Sigmoid colon (tissue), 4 donors: ENCODE data around the gene PAPOLG.

ENCODE experiments used
- EP300 ChIP-seq, 4 donors: sonication (generic); formaldehyde crosslinking; IDR thresholded peaks; one replicate each; pipeline ENCODE4 v1.6.1; 2017; ENCODE audit warnings: antibody characterized with exemption in 4 of 4
- POLR2A ChIP-seq, 2 donors: fragments of 450-650 bp; IDR thresholded peaks; one replicate each; pipeline ENCODE4 v1.6.1; 2016; ENCODE audit warnings: antibody characterized with exemption in 2 of 2, mild to moderate bottlenecking in 2 of 2, moderate library complexity in 2 of 2
- POLR2AphosphoS5 ChIP-seq, 4 donors: sonication (generic); formaldehyde crosslinking; IDR thresholded peaks; one replicate each; pipeline ENCODE4 v1.6.1; 2017; ENCODE audit warnings: antibody characterized with exemption in 4 of 4
- TF ChIP-seq, protein P1 (sequence below), 4 experiments: fragments of 450-650 bp in 3 of 4; fragments of 200-600 bp in 1 of 4; IDR thresholded peaks; one replicate each; pipeline ENCODE4 v1.5.1; 2016 to 2019; ENCODE audit warnings: antibody characterized with exemption in 4 of 4, mild to moderate bottlenecking in 3 of 4, moderate library complexity in 2 of 4

GRCh38 chr2:60837123-60837522 lies 81.1 kb downstream of the PAPOLG start:
- TF ChIP-seq EP300 (IDR thresholded peaks at IDR 0.05) = no peak
- TF ChIP-seq, protein P1, sequence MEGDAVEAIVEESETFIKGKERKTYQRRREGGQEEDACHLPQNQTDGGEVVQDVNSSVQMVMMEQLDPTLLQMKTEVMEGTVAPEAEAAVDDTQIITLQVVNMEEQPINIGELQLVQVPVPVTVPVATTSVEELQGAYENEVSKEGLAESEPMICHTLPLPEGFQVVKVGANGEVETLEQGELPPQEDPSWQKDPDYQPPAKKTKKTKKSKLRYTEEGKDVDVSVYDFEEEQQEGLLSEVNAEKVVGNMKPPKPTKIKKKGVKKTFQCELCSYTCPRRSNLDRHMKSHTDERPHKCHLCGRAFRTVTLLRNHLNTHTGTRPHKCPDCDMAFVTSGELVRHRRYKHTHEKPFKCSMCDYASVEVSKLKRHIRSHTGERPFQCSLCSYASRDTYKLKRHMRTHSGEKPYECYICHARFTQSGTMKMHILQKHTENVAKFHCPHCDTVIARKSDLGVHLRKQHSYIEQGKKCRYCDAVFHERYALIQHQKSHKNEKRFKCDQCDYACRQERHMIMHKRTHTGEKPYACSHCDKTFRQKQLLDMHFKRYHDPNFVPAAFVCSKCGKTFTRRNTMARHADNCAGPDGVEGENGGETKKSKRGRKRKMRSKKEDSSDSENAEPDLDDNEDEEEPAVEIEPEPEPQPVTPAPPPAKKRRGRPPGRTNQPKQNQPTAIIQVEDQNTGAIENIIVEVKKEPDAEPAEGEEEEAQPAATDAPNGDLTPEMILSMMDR (IDR thresholded peaks at IDR 0.05) = no peak
- TF ChIP-seq POLR2A (IDR thresholded peaks at IDR 0.05) = no peak
- TF ChIP-seq POLR2AphosphoS5 (IDR thresholded peaks at IDR 0.05) = no peak
